HepG2 (cell line): ENCODE results near the gene SOCS3. TPM values are rescaled to one million over a fixed set of nuclear protein-coding genes. Genes with fewer than 3 reads are reported as not detected.

Experiments used
- ATAC-seq: fragments of 200-7000 bp; cut with Tn5 transposase; 3 replicates; pipeline ENCODE4 v1.9.1; 2020; ENCODE audit warnings: mild to moderate bottlenecking, moderate library complexity
- BruUV-seq: library from RNA; stranded (reverse); fragments of 400-500 nt; replicated peaks from 2 replicates; lab custom pipeline; 2021; lab: Mats Ljungman, UMichigan
- CTCF ChIA-PET: fragments of 300-600 bp; formaldehyde crosslinking; extraction: SDS; loops from one replicate; lab custom pipeline; 2021; ENCODE audit warnings: low total read pairs, inconsistent platforms, low intra/inter-chr PET ratio; lab: Yijun Ruan, JAX
- POLR2A ChIA-PET: fragments of 350-600 bp; sonication (Branson Sonifier 250); formaldehyde crosslinking; loops from one replicate; lab custom pipeline; 2020; ENCODE audit warnings: antibody characterized with exemption, inconsistent platforms; lab: Yijun Ruan, JAX
- DNase-seq: peaks from one replicate; pipeline ENCODE4 v3.0.0-alpha.2; 2015; ENCODE audit warnings: low spot score
- FAIRE-seq: peaks from 3 replicates; lab custom pipeline; 2011; peaks lifted over from hg19 to GRCh38; lab: Jason Lieb, UNC
- H2AFZ ChIP-seq: one replicate; pipeline ENCODE4 v1.6.1; 2011; ENCODE audit warnings: low read length, inconsistent platforms
- H3K27ac ChIP-seq: fragments of 300-600 bp; 3 replicates; pipeline ENCODE4 v1.8.0; 2011; ENCODE audit warnings: mixed run types, mild to moderate bottlenecking, mixed read lengths, low read length, inconsistent platforms; ENCODE audit not compliant: insufficient read depth; ENCODE audit errors: extremely low read length
- H3K27me3 ChIP-seq, 2 experiments: fragments of 200-600 bp in 1 of 2; 2 replicates in 1 of 2; 3 replicates in 1 of 2; pipeline versions ENCODE4 v1.6.0 to v1.8.0; 2011; ENCODE audit warnings: low read length in 2 of 2, mild to moderate bottlenecking in 2 of 2, moderate library complexity in 2 of 2, inconsistent platforms in 1 of 2; ENCODE audit not compliant: insufficient read depth in 2 of 2, control insufficient read depth in 1 of 2
- H3K36me3 ChIP-seq, 2 experiments: fragments of 200-600 bp in 1 of 2; replicated peaks in 1 of 2; 2 replicates in 1 of 2; 3 replicates in 1 of 2; pipeline versions ENCODE4 v1.5.1 to v1.8.0; 2011; ENCODE audit warnings: low read length in 2 of 2, inconsistent platforms in 1 of 2; ENCODE audit not compliant: insufficient read depth in 2 of 2, control insufficient read depth in 1 of 2
- H3K4me1 ChIP-seq: 2 replicates; pipeline ENCODE4 v1.5.1; 2012; ENCODE audit warnings: low read length, inconsistent platforms; ENCODE audit not compliant: insufficient read depth
- H3K4me2 ChIP-seq: 2 replicates; pipeline ENCODE4 v1.6.0; 2011; ENCODE audit warnings: low read depth, low read length, inconsistent platforms
- H3K4me3 ChIP-seq, 3 experiments: fragments of 200-600 bp in 1 of 3; sonication (generic), shearing (Covaris generic) in 1 of 3; replicated peaks in 1 of 3; 2 replicates each; pipeline ENCODE4 v1.5.1; 2011 to 2016; ENCODE audit warnings: low read length in 3 of 3, inconsistent platforms in 2 of 3, low read depth in 2 of 3, mild to moderate bottlenecking in 2 of 3, control low read depth in 1 of 3, mixed read lengths in 1 of 3; ENCODE audit not compliant: insufficient read depth in 1 of 3
- H3K79me2 ChIP-seq: one replicate; pipeline ENCODE4 v1.6.1; 2011; ENCODE audit warnings: low read length, inconsistent platforms; ENCODE audit not compliant: insufficient read depth
- H3K9ac ChIP-seq: 2 replicates; pipeline ENCODE4 v1.6.0; 2011; ENCODE audit warnings: mild to moderate bottlenecking, low read depth, low read length, inconsistent platforms; ENCODE audit not compliant: insufficient read depth
- H3K9me3 ChIP-seq: 2 replicates; pipeline ENCODE4 v1.5.1; 2012; ENCODE audit warnings: mild to moderate bottlenecking, low read length
- H4K20me1 ChIP-seq: 2 replicates; pipeline ENCODE4 v1.6.0; 2011; ENCODE audit warnings: inconsistent platforms, mild to moderate bottlenecking, low read length, moderate library complexity; ENCODE audit not compliant: insufficient read depth
- ARNT2 ChIP-seq: sonication (generic); formaldehyde crosslinking; IDR thresholded peaks from 2 replicates; pipeline ENCODE4 v1.8.0; 2022; ENCODE audit warnings: mild to moderate bottlenecking, low read depth, missing genetic modification reagents, moderate library complexity
- CENPT ChIP-seq: sonication (generic); formaldehyde crosslinking; IDR thresholded peaks from 2 replicates; pipeline ENCODE4 v1.8.0; 2022; ENCODE audit warnings: low read depth, mild to moderate bottlenecking, moderate library complexity, missing genetic modification reagents
- CHD2 ChIP-seq: IDR thresholded peaks from 2 replicates; pipeline ENCODE4 v1.6.1; 2011; ENCODE audit warnings: low read depth, low read length, improper control_type of control experiment
- CSRNP1 ChIP-seq: sonication (generic); formaldehyde crosslinking; IDR thresholded peaks from 2 replicates; pipeline ENCODE4 v1.8.1; 2023; ENCODE audit warnings: mild to moderate bottlenecking, missing genetic modification reagents
- E2F2 ChIP-seq: sonication (generic); formaldehyde crosslinking; IDR thresholded peaks from 2 replicates; pipeline ENCODE4 v1.4.0; 2020; ENCODE audit warnings: missing genetic modification reagents, borderline replicate concordance
- KDM2A ChIP-seq: sonication (generic); formaldehyde crosslinking; IDR thresholded peaks from 2 replicates; pipeline ENCODE4 v1.4.0; 2020; ENCODE audit warnings: low read depth, missing genetic modification reagents, borderline replicate concordance
- MEF2D ChIP-seq: sonication (generic); formaldehyde crosslinking; IDR thresholded peaks from 2 replicates; pipeline ENCODE4 v1.5.1; 2020; ENCODE audit warnings: mild to moderate bottlenecking, missing genetic modification reagents
- MTF2 ChIP-seq: sonication (generic); formaldehyde crosslinking; IDR thresholded peaks from 2 replicates; pipeline ENCODE4 v1.5.0; 2020; ENCODE audit warnings: missing genetic modification reagents, borderline replicate concordance
- MYC ChIP-seq: sonication (generic); formaldehyde crosslinking; IDR thresholded peaks from 2 replicates; pipeline ENCODE4 v1.9.0; 2021; ENCODE audit warnings: missing genetic modification reagents, borderline replicate concordance
- RAD21 ChIP-seq: fragments of 450-650 bp; formaldehyde crosslinking; IDR thresholded peaks from 2 replicates; pipeline ENCODE4 v1.5.0; 2020; ENCODE audit warnings: mild to moderate bottlenecking
- RARG ChIP-seq: sonication (generic); formaldehyde crosslinking; IDR thresholded peaks from 2 replicates; pipeline ENCODE4 v1.4.0; 2020; ENCODE audit warnings: low read depth, mild to moderate bottlenecking, missing genetic modification reagents
- RORA ChIP-seq: sonication (generic); formaldehyde crosslinking; IDR thresholded peaks from 2 replicates; pipeline ENCODE4 v1.5.0; 2020; ENCODE audit warnings: mild to moderate bottlenecking, missing genetic modification reagents, moderate library complexity
- SOX13 ChIP-seq, 3 experiments: fragments of 450-650 bp in 1 of 3; sonication (generic) in 1 of 3; formaldehyde crosslinking in 1 of 3; IDR thresholded peaks in 2 of 3; conservative IDR thresholded peaks in 1 of 3; 2 replicates each; pipeline versions ENCODE4 v1.5.0 to v1.6.1; 2016 to 2020; ENCODE audit warnings: antibody characterized with exemption in 1 of 3, mild to moderate bottlenecking in 1 of 3, missing compliant biosample characterization in 1 of 3, missing genetic modification reagents in 1 of 3, moderate library complexity in 1 of 3
- SP140L ChIP-seq: sonication (generic); formaldehyde crosslinking; IDR thresholded peaks from 2 replicates; pipeline ENCODE4 v1.4.0; 2020; ENCODE audit warnings: missing genetic modification reagents, borderline replicate concordance
- ZFP36L1 ChIP-seq: sonication (generic); formaldehyde crosslinking; IDR thresholded peaks from 2 replicates; pipeline ENCODE4 v1.8.0; 2022; ENCODE audit warnings: mild to moderate bottlenecking, missing genetic modification reagents, moderate library complexity
- ZFX ChIP-seq: sonication (generic); formaldehyde crosslinking; IDR thresholded peaks from 2 replicates; pipeline ENCODE4 v1.4.0; 2020; ENCODE audit warnings: mild to moderate bottlenecking, low read depth, missing genetic modification reagents, moderate library complexity
- ZNF256 ChIP-seq: sonication (generic); formaldehyde crosslinking; conservative IDR thresholded peaks from 2 replicates; pipeline ENCODE4 v1.4.0; 2020; ENCODE audit warnings: missing genetic modification reagents
- ZNF576 ChIP-seq: sonication (generic); formaldehyde crosslinking; IDR thresholded peaks from 2 replicates; pipeline ENCODE4 v1.4.0; 2020; ENCODE audit warnings: mild to moderate bottlenecking, missing genetic modification reagents
- ZNF761 ChIP-seq: sonication (generic); formaldehyde crosslinking; conservative IDR thresholded peaks from 2 replicates; pipeline ENCODE4 v1.4.0; 2020; ENCODE audit warnings: mild to moderate bottlenecking, missing genetic modification reagents
- ZNF788 ChIP-seq: sonication (generic); formaldehyde crosslinking; IDR thresholded peaks from 2 replicates; pipeline ENCODE4 v1.5.0; 2020; ENCODE audit warnings: mild to moderate bottlenecking, missing genetic modification reagents, borderline replicate concordance
- WGBS: methylation state at CpG from one replicate; pipeline ENCODE4 v1.1.6; 2017; ENCODE audit warnings: low lambda C conversion rate; 5-methylcytosine and 5-hydroxymethylcytosine counted together
- in situ Hi-C: cut with HindIII; loops from 2 replicates; pipeline ENCODE4 v1.10.0; 2017; ENCODE audit warnings: low pct_unique_long_range_greater_than_20kb; ENCODE audit not compliant: extremely low pct_ligation_motif_present
- intact Hi-C: fragments of 100-400 bp; cut with micrococcal nuclease; formaldehyde crosslinking; loops from one replicate; pipeline ENCODE4 v1.10.0; 2022; ENCODE audit not compliant: unreplicated experiment
- polyA plus RNA-seq, 8 experiments: library from polyadenylated mRNA; depleted of rRNA in 3 of 8; stranded (reverse) in 7 of 8; unstranded in 1 of 8; fragments of >200 nt; fragmentation: Illumina TruSeq in 4 of 8; extraction: Trizol in 4 of 8; gene quantifications; 2 replicates each; pipeline versions ENCODE4 v1.2.1 to v1.2.3, GENCODE V29; 2011 to 2016; ENCODE audit warnings: low read depth in 4 of 8, missing spikeins in 1 of 8, mixed read lengths in 1 of 8; ENCODE audit not compliant: insufficient read depth in 1 of 8
- total RNA-seq, 5 experiments: library from RNA; depleted of rRNA; stranded (reverse); fragments of >200 nt; fragmentation: Illumina TruSeq; extraction: Trizol; gene quantifications; 2 replicates each; pipeline ENCODE4 v1.2.3, GENCODE V29; 2016; ENCODE audit warnings: low read depth in 1 of 5

SOCS3 gene
- total and polyA plus RNA-seq, 2 of the 13 experiments (the other 11 are each of a cell fraction or from before 2014, with no cell fraction given): 0.77 to 2.4 TPM

GRCh38 chr17:78313735-78314648 lies 45.9 kb downstream of the SOCS3 start:
- H3K9ac ChIP-seq: no peak overlapping the region
- no peak overlapping the region for H2AFZ ChIP-seq
- DNase-seq (peak; percentile 57), ATAC-seq (peak; percentile 66), FAIRE-seq (no peak)
- intact Hi-C loops (loop anchor here (10.0 kb wide), 2 partner anchors 59 to 61 kb away; partner anchors contain the start of gene PGS1), in situ Hi-C loops (no loop called here)
- peaks cover 28 to 72% of the 10 kb centered on the region in 2 experiments for H3K27me3 ChIP-seq
- 5% methylated on average over 34 of the region's 80 CpGs for whole genome bisulfite sequencing
- BruUV-seq: no TSS peak
- H3K4me3 ChIP-seq: peak overlapping the region; percentile 17 to 67 (median 45); a peak in 5 of 6 replicates
- H4K20me1 ChIP-seq: no peaks in the 10 kb centered on the region
- peak overlapping the region; percentile 74 for H3K4me2 ChIP-seq
- H3K27ac ChIP-seq: no peak overlapping the region
- H3K36me3 ChIP-seq: no peaks in the 10 kb centered on the region
- H3K4me1 ChIP-seq: peaks cover 52% of the 10 kb centered on the region
- H3K79me2 ChIP-seq: no peaks in the 10 kb centered on the region
- H3K9me3 ChIP-seq: no peaks in the 10 kb centered on the region
- POLR2A ChIA-PET: interaction anchor here (0.8 to 1.5 kb wide), 3 partner anchors 44 to 108 kb away, joined by 3 to 5 read pairs (median 3); no protein-coding TSS in a partner anchor
- CTCF ChIA-PET: no interaction called here
- peak; percentile 48; the same call in 1 of the 2 replicates for TF ChIP-seq CHD2
- no peak for TF ChIP-seq CSRNP1
- TF ChIP-seq E2F2 (CRISPR knock-in tag): no peak
- TF ChIP-seq SP140L (CRISPR knock-in tag): no peak
- TF ChIP-seq ZFX: peak; percentile 55; the same call in 1 of the 2 replicates
- 0 out of 2 replicates have a peak, but pooled peaks have one; percentile 20 for TF ChIP-seq CENPT (CRISPR knock-in tag)
- TF ChIP-seq MTF2 (CRISPR knock-in tag): no peak
- no peak for TF ChIP-seq ZFP36L1 (CRISPR knock-in tag)
- no peak for TF ChIP-seq RORA (CRISPR knock-in tag)
- TF ChIP-seq MYC (CRISPR knock-in tag): peak; percentile 27; the same call in 1 of the 2 replicates
- TF ChIP-seq ZNF761 (CRISPR knock-in tag): no peak
- 0 out of 2 replicates have a peak, but pooled peaks have one; percentile 17 for TF ChIP-seq RAD21
- TF ChIP-seq ZNF788 (CRISPR knock-in tag): no peak; the same call in 1 of the 2 replicates
- TF ChIP-seq ZNF576: no peak
- TF ChIP-seq ZNF256 (CRISPR knock-in tag): no peak
- TF ChIP-seq KDM2A: peak; percentile 75; the same call in 1 of the 2 replicates
- peak; percentile 64; the same call in 1 of the 2 replicates for TF ChIP-seq ARNT2 (CRISPR knock-in tag)
- TF ChIP-seq RARG (CRISPR knock-in tag): no peak
- TF ChIP-seq SOX13 (IDR thresholded peaks at IDR 0.05): no peak
- peak in 1 of 2 experiments; percentile 21; a peak in 1 of 4 replicates for TF ChIP-seq SOX13 (CRISPR knock-in tag; conservative IDR thresholded peaks at IDR 0.05 in 1 of 2, IDR thresholded peaks at IDR 0.05 in 1 of 2)
- no peak for TF ChIP-seq MEF2D
